OCI-LY3 (cell line): ENCODE measurements around the gene MT1HL1.

Source experiments
- EZH2phosphoT487 ChIP-seq: fragments of 200-600 bp; shearing (Covaris generic); IDR thresholded peaks from 2 replicates; pipeline ENCODE4 v1.6.1; 2018; ENCODE audit warnings: antibody characterized with exemption, mixed run types, low read depth
- TF ChIP-seq, protein P1 (sequence below): fragments of 200-600, 300-600 bp; sonication (generic); IDR thresholded peaks from 2 replicates; pipeline ENCODE4 v1.5.1; 2014; ENCODE audit warnings: antibody characterized with exemption, low read length, low read depth

GRCh38 chr1:236997882-236998281 is 6.4 kb downstream of the MT1HL1 start:
- TF ChIP-seq, protein P1, sequence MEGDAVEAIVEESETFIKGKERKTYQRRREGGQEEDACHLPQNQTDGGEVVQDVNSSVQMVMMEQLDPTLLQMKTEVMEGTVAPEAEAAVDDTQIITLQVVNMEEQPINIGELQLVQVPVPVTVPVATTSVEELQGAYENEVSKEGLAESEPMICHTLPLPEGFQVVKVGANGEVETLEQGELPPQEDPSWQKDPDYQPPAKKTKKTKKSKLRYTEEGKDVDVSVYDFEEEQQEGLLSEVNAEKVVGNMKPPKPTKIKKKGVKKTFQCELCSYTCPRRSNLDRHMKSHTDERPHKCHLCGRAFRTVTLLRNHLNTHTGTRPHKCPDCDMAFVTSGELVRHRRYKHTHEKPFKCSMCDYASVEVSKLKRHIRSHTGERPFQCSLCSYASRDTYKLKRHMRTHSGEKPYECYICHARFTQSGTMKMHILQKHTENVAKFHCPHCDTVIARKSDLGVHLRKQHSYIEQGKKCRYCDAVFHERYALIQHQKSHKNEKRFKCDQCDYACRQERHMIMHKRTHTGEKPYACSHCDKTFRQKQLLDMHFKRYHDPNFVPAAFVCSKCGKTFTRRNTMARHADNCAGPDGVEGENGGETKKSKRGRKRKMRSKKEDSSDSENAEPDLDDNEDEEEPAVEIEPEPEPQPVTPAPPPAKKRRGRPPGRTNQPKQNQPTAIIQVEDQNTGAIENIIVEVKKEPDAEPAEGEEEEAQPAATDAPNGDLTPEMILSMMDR: no peak
- TF ChIP-seq EZH2phosphoT487: no peak
